HepG2 (cell line): ENCODE results near the gene ATP9A. TPM values are rescaled to one million over a fixed set of nuclear protein-coding genes. Genes with fewer than 3 reads are reported as not detected.

Source experiments
- ASH2L ChIP-seq: fragments of 300-600, 200-600 bp; sonication (generic); IDR thresholded peaks from 2 replicates; pipeline ENCODE4 v1.7.0; 2017; ENCODE audit warnings: low read depth, mild to moderate bottlenecking, moderate library complexity, mixed read lengths, low read length; ENCODE audit not compliant: insufficient read length
- IKZF4 ChIP-seq: sonication (generic); formaldehyde crosslinking; IDR thresholded peaks from 2 replicates; pipeline ENCODE4 v1.5.1; 2020; ENCODE audit warnings: borderline replicate concordance, mild to moderate bottlenecking, low read depth, missing genetic modification reagents; ENCODE audit errors: not compliant biosample characterization
- ZBTB7A ChIP-seq: sonication (generic); formaldehyde crosslinking; IDR thresholded peaks from 2 replicates; pipeline ENCODE4 v1.8.0; 2022; ENCODE audit warnings: mild to moderate bottlenecking, missing genetic modification reagents
- ZNF75D ChIP-seq: sonication (generic); formaldehyde crosslinking; IDR thresholded peaks from 2 replicates; pipeline ENCODE4 v1.8.1; 2023; ENCODE audit warnings: missing genetic modification reagents, mild to moderate bottlenecking, borderline replicate concordance
- polyA plus RNA-seq, 8 experiments: library from polyadenylated mRNA; depleted of rRNA in 3 of 8; stranded (reverse) in 7 of 8; unstranded in 1 of 8; fragments of >200 nt; fragmentation: Illumina TruSeq in 4 of 8; extraction: Trizol in 4 of 8; gene quantifications; 2 replicates each; pipeline versions ENCODE4 v1.2.1 to v1.2.3, GENCODE V29; 2011 to 2016; ENCODE audit warnings: low read depth in 4 of 8, missing spikeins in 1 of 8, mixed read lengths in 1 of 8; ENCODE audit not compliant: insufficient read depth in 1 of 8
- total RNA-seq, 5 experiments: library from RNA; depleted of rRNA; stranded (reverse); fragments of >200 nt; fragmentation: Illumina TruSeq; extraction: Trizol; gene quantifications; 2 replicates each; pipeline ENCODE4 v1.2.3, GENCODE V29; 2016; ENCODE audit warnings: low read depth in 1 of 5
- TF ChIP-seq, protein P1 (sequence below): sonication (generic); formaldehyde crosslinking; conservative IDR thresholded peaks from 2 replicates; pipeline ENCODE4 v1.4.0; 2020; ENCODE audit warnings: missing genetic modification reagents
- TF ChIP-seq, protein P2 (sequence below): sonication (generic); formaldehyde crosslinking; IDR thresholded peaks from 2 replicates; pipeline ENCODE4 v1.5.1; 2020; ENCODE audit warnings: mild to moderate bottlenecking, missing genetic modification reagents, moderate library complexity
- TF ChIP-seq, protein P3 (sequence below): sonication (generic); formaldehyde crosslinking; IDR thresholded peaks from 2 replicates; pipeline ENCODE4 v1.4.0; 2020; ENCODE audit warnings: missing genetic modification reagents
- TF ChIP-seq, protein P4 (sequence below): sonication (generic); formaldehyde crosslinking; IDR thresholded peaks from one replicate; pipeline ENCODE4 v1.5.1; 2020; ENCODE audit warnings: mild to moderate bottlenecking, missing genetic modification reagents; ENCODE audit errors: not compliant biosample characterization
- TF ChIP-seq, protein P5 (sequence below): sonication (generic); formaldehyde crosslinking; IDR thresholded peaks from 2 replicates; pipeline ENCODE4 v1.5.0; 2020; ENCODE audit warnings: missing genetic modification reagents
- TF ChIP-seq, protein P6 (sequence below): sonication (generic); formaldehyde crosslinking; IDR thresholded peaks from 2 replicates; pipeline ENCODE4 v1.8.0; 2023; ENCODE audit warnings: mild to moderate bottlenecking, missing genetic modification reagents
- TF ChIP-seq, protein P7 (sequence below): sonication (generic); formaldehyde crosslinking; IDR thresholded peaks from 2 replicates; pipeline ENCODE4 v1.4.0; 2020; ENCODE audit warnings: mild to moderate bottlenecking, missing genetic modification reagents, borderline replicate concordance

The ATP9A gene
- total and polyA plus RNA-seq, 2 of the 13 experiments (the other 11 are each of a cell fraction or from before 2014, with no cell fraction given): 11.8 to 18.5 TPM

DNA sequence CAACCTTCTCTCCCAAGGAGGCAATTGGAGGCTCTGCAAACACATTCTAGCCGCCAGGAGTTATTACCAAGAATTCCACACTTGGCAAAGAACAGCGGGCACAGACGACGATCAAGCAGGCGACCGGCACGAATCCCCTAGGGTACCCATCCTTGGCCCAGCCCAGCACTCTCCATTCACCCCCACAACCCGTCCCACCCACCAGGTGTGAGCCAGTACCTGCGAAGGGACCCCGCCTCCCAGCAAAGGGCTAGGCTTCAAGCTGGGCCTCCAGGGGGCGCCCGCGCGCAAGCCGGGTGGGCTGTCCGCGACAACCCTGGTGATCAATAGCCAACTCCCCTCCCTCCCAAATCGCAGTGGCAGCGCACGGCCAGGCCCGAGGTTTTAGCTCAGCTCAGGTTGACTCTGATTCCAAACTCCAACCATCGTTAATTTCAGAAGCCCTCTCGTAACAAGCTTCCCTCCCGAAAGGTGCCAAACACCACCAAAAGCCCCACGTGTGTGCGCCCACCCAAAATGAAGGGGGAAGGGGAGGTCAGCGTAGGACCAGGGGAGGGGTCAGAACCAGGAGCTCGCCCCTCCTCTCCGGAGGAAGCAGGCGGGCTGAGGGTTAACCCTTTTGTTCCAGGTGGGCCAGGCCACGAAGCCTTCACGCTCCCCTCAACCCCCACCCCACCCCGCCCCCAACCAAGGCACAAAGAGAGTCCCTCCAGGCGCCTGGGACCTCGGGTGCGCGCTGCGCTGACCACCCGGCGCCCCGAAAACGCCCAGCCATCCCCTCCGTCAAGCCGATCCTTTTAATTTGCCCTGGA, 32.1 kb upstream of the ATP9A start (continued):
- TF ChIP-seq ZNF75D (CRISPR knock-in tag): no peak
- TF ChIP-seq, protein P1, sequence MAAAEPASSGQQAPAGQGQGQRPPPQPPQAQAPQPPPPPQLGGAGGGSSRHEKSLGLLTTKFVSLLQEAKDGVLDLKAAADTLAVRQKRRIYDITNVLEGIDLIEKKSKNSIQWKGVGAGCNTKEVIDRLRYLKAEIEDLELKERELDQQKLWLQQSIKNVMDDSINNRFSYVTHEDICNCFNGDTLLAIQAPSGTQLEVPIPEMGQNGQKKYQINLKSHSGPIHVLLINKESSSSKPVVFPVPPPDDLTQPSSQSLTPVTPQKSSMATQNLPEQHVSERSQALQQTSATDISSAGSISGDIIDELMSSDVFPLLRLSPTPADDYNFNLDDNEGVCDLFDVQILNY (CRISPR knock-in tag): peak; percentile 19; the same call in 1 of the 2 replicates
- TF ChIP-seq, protein P2, sequence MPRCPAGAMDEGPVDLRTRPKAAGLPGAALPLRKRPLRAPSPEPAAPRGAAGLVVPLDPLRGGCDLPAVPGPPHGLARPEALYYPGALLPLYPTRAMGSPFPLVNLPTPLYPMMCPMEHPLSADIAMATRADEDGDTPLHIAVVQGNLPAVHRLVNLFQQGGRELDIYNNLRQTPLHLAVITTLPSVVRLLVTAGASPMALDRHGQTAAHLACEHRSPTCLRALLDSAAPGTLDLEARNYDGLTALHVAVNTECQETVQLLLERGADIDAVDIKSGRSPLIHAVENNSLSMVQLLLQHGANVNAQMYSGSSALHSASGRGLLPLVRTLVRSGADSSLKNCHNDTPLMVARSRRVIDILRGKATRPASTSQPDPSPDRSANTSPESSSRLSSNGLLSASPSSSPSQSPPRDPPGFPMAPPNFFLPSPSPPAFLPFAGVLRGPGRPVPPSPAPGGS (CRISPR knock-in tag): peak; percentile 10; the same call in 1 of the 2 replicates
- TF ChIP-seq ZBTB7A (CRISPR knock-in tag): peak; percentile 99
- peak; percentile 8 for TF ChIP-seq ASH2L
- TF ChIP-seq, protein P3, sequence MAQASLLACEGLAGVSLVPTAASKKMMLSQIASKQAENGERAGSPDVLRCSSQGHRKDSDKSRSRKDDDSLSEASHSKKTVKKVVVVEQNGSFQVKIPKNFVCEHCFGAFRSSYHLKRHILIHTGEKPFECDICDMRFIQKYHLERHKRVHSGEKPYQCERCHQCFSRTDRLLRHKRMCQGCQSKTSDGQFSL (CRISPR knock-in tag): no peak
- TF ChIP-seq, protein P4, sequence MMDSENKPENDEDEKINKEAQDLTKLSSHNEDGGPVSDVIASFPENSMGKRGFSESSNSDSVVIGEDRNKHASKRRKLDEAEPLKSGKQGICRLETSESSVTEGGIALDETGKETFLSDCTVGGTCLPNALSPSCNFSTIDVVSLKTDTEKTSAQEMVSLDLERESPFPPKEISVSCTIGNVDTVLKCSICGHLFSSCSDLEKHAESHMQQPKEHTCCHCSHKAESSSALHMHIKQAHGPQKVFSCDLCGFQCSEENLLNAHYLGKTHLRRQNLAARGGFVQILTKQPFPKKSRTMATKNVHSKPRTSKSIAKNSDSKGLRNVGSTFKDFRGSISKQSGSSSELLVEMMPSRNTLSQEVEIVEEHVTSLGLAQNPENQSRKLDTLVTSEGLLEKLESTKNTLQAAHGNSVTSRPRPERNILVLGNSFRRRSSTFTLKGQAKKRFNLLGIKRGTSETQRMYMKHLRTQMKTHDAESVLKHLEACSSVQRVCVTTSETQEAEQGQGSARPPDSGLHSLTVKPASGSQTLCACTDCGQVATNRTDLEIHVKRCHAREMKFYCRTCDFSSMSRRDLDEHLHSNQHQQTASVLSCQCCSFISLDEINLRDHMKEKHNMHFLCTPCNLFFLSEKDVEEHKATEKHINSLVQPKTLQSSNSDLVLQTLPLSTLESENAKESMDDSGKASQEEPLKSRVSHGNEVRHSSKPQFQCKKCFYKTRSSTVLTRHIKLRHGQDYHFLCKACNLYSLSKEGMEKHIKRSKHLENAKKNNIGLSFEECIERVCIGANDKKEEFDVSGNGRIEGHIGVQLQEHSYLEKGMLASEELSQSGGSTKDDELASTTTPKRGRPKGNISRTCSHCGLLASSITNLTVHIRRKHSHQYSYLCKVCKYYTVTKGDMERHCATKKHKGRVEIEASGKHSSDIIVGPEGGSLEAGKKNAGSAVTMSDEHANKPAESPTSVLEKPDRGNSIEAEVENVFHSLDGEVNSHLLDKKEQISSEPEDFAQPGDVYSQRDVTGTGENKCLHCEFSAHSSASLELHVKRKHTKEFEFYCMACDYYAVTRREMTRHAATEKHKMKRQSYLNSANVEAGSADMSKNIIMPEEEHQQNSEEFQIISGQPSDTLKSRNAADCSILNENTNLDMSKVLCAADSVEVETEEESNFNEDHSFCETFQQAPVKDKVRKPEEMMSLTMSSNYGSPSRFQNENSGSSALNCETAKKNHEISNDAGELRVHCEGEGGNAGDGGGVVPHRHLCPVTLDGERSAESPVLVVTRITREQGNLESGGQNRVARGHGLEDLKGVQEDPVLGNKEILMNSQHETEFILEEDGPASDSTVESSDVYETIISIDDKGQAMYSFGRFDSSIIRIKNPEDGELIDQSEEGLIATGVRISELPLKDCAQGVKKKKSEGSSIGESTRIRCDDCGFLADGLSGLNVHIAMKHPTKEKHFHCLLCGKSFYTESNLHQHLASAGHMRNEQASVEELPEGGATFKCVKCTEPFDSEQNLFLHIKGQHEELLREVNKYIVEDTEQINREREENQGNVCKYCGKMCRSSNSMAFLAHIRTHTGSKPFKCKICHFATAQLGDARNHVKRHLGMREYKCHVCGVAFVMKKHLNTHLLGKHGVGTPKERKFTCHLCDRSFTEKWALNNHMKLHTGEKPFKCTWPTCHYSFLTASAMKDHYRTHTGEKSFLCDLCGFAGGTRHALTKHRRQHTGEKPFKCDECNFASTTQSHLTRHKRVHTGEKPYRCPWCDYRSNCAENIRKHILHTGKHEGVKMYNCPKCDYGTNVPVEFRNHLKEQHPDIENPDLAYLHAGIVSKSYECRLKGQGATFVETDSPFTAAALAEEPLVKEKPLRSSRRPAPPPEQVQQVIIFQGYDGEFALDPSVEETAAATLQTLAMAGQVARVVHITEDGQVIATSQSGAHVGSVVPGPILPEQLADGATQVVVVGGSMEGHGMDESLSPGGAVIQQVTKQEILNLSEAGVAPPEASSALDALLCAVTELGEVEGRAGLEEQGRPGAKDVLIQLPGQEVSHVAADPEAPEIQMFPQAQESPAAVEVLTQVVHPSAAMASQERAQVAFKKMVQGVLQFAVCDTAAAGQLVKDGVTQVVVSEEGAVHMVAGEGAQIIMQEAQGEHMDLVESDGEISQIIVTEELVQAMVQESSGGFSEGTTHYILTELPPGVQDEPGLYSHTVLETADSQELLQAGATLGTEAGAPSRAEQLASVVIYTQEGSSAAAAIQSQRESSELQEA: no peak
- TF ChIP-seq, protein P5, sequence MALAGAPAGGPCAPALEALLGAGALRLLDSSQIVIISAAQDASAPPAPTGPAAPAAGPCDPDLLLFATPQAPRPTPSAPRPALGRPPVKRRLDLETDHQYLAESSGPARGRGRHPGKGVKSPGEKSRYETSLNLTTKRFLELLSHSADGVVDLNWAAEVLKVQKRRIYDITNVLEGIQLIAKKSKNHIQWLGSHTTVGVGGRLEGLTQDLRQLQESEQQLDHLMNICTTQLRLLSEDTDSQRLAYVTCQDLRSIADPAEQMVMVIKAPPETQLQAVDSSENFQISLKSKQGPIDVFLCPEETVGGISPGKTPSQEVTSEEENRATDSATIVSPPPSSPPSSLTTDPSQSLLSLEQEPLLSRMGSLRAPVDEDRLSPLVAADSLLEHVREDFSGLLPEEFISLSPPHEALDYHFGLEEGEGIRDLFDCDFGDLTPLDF (CRISPR knock-in tag): no peak
- TF ChIP-seq, protein P6, sequence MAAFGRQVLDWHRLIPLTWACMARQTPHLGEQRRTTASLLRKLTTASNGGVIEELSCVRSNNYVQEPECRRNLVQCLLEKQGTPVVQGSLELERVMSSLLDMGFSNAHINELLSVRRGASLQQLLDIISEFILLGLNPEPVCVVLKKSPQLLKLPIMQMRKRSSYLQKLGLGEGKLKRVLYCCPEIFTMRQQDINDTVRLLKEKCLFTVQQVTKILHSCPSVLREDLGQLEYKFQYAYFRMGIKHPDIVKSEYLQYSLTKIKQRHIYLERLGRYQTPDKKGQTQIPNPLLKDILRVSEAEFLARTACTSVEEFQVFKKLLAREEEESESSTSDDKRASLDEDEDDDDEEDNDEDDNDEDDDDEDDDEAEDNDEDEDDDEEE: peak; percentile 85; the same call in 1 of the 2 replicates
- TF ChIP-seq, protein P7, sequence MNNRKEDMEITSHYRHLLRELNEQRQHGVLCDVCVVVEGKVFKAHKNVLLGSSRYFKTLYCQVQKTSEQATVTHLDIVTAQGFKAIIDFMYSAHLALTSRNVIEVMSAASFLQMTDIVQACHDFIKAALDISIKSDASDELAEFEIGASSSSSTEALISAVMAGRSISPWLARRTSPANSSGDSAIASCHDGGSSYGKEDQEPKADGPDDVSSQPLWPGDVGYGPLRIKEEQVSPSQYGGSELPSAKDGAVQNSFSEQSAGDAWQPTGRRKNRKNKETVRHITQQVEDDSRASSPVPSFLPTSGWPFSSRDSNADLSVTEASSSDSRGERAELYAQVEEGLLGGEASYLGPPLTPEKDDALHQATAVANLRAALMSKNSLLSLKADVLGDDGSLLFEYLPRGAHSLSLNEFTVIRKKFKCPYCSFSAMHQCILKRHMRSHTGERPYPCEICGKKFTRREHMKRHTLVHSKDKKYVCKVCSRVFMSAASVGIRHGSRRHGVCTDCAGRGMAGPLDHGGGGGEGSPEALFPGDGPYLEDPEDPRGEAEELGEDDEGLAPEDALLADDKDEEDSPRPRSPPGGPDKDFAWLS (CRISPR knock-in tag): no peak; the same call in 1 of the 2 replicates
- TF ChIP-seq IKZF4 (CRISPR knock-in tag): peak; percentile 16
